NCI-H345 treated with DMSO at 0.1 percent for 48 hours (cell line): Measurements from ENCODE around the gene CSH1.
"Not testable (repeated sequence)": the region's sequence is repeated elsewhere in the genome, so short reads cannot be mapped to it uniquely, and the experiment has no call there.

Source experiments
- DNase-seq: peaks from one replicate; lab custom pipeline; 2025; ENCODE audit not compliant: unreplicated experiment; lab: John Stamatoyannopoulos, UW

Gene CSH1

DNA sequence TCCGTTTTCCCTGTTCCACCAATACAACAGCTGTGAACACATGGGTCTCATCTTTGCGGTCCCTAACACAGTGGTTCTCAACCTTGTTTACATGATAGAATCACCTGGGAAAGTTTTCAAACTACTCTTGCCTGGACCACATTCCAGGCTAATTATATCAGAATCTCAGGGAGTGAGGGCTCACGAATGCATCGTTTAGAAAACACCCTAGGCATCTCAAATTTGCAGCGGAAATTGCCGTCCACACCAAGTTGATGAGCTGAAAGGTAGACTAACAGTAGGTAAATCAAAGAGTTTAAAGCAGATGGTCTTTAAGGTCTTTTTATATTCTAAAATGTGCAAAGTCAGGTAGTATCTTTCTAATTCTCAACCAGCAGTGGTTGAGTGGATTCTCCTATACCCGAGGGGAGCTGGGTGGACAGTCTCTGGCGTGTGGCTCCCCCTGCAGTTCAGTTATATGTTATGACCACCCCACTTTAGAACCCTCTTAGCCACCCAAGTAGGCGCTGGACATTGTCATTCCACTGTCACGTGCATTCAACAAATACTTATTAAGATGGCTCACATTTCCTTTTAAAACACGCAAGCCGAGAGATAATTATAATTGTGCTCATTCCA, 10.9 kb upstream of the CSH1 start:
- not testable (repeated sequence) for DNase-seq

DNA sequence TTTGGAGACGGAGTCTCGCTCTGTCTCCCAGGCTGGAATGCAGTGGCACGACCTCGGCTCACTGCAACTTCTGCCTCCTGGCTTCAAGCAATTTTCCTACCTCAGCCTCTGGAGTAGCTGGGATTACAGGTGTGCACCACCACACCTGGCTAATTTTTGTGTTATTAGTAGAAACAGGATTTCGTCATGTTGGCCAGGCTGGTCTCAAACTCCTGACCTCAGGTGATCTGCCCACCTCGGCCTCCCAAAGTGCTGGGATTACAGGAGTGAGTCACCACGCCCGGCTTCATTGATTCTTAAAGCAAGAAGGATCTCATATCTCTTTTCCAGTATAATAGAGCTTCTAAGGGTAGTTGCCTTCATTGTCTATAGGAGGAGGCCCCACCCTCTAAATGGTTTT, 8.4 kb upstream of the CSH1 start:
- DNase-seq = not testable (repeated sequence)

DNA sequence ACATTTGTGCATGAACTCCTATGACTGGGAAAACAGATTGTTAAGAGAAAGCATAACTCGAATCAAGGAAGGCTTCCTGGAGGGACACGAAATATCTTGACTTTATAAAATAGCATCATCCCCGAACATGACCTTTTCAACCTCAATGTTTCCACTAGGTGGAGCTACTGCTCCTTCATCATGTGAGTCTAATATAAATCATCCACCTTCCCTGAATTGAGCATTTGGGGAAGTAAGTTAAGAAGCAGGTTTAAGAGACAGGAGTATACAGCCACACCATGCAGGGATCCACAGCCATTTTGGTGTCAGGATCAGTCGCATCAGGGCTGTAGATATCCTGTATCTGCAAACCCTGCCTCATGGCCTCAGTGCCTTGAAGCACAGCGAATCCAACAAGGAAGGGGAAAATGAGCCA, 7.4 kb upstream of the CSH1 start:
- DNase-seq = not testable (repeated sequence)

DNA sequence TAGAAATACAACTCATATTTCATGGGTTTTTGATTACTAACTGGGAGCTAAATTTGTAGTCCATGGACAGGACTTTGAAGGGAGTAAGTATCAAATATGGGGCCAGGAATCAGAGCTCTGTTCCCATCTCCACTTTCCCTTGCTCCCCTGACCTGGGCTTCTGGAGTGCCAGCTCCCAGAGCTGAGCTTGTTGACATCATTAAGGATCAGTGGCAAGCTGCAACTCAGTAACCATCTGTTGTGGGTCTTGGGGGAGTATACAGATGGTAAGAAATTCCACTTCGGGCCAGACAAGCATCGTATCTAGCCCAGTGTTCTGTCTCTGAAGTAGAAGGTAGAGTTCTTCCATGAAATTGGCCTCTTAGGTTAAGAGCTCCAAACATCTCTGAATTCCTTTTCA, 5.6 kb upstream of the CSH1 start:
- not testable (repeated sequence) for DNase-seq

DNA sequence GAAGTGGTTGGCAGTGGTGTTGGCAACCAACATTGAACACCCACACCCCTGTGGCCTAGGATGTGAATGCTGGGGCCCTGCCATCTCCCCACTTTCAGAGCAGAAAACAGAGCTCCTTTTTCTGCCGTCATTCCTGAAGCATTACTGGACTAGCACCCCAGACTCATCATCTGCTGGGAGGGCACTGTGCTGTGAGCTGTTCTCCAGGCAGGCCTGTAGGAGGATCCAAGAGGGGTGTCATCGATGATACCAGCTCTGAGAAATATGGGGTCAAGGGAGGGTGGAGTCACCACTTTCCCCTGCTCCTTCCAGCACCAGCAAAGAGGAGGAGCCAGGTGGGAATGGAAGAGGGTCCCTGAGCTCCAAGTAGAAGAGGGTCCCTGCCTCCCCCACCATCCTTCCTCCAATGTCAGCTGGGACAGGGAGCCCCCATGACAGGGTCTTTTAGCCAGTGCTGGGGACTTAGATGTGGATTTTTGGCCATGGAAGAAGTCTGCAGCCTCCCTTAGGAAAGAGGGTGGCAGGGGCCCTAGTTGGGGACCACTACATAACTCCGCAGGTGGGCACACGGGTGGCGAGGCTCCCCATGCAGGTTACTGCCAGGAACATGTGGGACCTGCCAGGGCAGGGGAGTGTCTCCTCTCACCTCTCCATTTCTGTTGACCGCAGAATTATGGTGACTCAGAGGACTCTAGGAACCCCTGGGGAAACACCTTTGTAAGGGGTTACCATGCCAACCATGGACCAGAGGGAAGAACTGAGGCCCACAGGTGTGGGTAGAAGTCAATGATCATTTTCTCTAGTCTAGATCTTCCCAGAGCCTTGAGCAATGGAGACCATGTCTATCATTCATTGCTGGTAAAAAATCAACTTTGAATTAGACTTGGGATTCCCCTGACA, 2.8 kb upstream of the CSH1 start:
- DNase-seq = not testable (repeated sequence)

DNA sequence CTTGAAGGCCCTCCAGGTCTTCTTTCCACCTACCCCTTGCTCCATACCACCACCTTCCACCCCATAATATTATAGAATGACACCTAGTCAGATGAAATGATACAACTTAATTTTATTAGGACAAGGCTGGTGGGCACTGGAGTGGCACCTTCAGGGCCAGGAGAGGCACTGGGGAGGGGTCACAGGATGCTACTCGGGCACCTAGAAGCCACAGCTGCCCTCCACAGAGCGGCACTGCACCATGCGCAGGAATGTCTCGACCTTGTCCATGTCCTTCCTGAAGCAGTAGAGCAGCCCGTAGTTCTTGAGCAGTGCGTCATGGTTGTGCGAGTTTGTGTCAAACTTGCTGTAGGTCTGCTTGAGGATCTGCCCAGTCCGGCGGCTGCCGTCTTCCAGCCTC, 1.6 kb downstream of the CSH1 start:
- not testable (repeated sequence) for DNase-seq

DNA sequence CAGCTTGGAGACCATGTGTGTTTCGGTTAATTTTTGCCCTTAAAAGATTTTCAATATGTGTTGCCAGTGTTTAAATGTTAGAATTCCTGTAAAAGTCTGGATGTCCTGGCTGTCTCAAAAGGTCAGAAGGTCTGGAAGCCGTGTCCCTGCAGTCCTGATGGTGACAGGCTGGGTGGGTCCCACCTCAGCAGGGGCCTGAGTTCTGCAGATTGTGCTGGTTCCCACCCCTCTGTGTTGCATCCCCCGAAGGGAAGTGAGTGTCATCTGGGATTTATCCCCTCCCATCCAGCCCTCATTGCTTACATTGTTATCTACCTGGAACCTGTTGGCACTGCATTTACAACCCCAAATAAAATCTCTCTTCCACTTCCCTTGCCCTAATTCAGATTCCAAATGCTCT, 2.4 kb downstream of the CSH1 start:
- not testable (repeated sequence) for DNase-seq

DNA sequence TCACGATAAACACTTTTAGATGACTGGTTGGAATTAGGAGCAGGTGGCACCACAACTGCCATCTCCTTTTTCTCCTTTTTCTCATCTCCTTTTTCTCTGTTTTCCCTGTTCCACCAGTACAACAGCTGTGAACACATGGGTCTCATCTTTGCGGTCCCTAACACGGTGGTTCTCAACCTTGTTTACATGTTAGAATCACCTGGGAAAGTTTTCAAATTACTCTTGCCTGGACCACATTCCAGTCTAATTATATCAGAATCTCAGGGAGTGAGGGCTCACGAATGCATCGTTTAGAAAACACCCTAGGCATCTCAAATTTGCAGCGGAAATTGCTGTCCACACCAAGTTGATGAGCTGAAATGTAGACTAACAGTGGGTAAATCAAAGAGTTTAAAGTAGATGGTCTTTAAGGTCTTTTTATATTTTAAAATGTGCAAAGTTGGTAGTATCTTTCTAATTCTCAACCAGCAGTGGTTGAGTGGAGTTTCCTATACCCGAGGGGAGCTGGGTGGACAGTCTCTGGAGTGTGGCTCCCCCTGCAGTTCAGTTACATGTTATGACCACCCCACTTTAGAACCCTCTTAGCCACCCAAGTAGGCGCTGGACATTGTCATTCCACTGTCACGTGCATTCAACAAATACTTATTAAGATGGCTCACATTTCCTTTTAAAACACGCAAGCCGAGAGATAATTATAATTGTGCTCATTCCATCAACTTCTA, 3.9 kb downstream of the CSH1 start:
- not testable (repeated sequence) for DNase-seq

DNA sequence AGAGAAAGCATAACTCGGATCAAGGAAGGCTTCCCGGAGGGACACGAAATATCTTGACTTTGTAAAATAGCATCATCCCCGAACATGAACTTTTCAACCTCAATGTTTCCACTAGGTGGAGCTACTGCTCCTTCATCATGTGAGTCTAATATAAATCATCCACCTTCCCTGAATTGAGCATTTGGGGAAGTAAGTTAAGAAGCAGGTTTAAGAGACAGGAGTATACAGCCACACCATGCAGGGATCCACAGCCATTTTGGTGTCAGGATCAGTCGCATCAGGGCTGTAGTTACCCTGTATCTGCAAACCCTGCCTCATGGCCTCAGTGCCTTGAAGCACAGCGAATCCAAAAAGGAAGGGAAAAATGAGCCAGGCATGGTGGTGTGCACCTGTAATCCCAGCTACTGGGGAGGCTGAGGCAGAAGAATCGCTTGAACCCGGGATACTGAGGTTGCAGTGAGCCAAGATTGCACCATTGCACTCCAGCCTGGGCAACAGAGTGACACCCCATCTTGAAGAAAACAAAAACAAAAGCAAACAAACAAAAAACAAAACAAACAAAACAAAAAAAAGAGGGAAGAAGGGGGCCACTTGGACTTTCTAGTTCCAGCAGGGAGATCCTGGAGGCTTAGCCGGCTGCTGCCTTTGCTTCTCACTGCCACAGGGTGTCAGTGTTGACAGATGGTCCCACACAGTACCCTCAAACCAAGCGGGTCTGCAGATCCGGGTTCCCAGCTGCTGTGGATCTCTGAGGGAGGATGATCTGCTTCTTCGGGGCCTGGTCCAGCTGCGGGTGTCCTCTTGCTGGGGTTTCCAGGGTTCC, 7.1 kb downstream of the CSH1 start:
- DNase-seq = peak; percentile 7

DNA sequence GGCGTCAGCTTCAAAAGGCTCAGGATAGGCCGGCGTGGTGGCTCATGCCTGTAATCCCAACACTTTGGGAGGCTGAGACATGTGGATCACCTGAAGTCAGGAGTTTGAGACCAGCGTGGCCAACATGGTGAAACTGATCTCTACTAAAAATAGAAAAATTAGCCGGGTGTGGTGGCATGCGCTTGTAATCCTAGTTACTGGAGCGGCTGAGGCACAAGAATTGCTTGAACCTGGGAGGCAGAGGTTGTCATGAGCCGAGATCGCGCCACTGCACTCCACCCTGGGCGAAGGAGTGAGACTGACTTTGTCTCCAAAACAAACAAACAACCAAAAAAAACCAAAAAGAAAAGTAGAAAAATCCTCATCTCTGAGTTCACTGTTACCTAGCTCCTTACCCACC, 11.3 kb downstream of the CSH1 start:
- DNase-seq = not testable (repeated sequence)

DNA sequence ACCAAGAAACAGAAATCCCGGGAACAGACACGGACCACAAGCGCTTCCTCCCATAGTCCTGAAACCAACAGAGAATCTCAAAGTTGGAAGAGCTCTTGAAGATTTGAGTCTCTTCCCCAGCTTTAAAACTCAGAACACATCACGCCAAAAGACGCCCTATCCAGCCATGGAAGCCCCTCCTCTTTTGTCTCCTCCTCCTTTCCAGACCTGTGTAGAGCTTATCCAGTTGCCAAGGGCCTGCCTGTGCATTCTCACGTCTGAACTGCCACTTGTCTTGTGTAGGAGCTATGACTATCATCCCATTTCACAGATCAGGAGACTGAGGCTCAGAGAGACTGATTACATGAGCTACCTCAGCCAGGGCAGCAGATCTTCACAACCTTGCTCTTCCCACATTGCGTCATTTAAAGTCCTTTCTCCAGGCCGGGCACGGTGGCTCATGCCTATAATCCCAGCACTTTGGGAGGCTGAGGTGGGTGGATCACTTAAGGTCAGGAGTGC, 13.7 kb downstream of the CSH1 start:
- DNase-seq = not testable (repeated sequence)

DNA sequence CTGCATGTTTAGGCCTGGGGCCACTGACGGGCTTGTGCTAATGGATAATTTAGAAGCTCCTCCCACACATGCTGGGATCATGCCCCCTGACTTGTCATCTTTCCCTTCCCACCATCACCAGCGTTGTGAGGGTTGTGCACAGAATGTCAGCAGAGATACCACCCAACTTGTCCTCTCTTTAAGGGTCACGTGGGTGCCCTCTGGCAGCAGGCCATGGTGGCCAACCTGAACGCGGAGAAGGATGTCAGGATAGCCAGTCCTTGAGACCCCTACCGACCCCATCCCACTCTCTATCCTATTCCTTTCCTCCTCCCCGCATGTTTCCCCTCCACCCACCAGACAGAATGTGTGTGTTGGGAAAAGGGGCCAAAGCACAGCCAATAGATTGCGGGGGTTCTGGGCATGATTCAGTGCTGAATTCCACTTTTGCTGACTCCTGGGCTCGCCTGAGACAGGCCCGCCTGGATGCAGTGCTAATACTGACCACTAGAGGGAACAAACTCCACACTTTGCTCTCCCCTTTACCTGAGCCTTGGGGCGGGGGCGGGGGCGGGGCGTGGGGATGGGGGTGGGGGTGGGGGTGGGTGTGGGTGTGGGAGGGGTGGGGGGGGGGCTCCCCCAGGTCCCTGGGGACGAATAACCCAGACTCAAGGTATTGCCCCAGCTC, 14.3 kb downstream of the CSH1 start, which contains the start of gene GH2:
Gene GH2, minus strand, starts transcription at position 10 of the 667 bp plus-strand sequence. CDS start 143 bp downstream, outside the sequence.
- DNase-seq = peak; percentile 3

DNA sequence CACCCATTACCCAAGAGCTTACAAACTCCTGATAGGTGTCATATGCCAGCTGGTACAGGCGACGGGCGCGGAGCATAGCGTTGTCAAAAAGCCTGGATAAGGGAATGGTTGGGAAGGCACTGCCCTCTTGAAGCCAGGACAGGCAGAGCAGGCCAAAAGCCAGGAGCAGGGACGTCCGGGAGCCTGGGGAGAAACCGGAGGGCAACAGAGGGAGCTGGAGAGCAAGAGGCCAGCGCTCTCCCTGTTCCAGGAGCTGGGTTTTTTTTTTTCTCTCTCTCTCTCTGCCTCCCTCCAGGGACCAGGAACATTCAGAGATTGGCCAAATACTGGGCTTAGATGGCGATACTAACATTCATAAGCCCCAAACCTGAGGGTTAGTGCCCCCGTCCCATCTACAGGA, 15.0 kb downstream of the CSH1 start:
- DNase-seq = not testable (repeated sequence)

DNA sequence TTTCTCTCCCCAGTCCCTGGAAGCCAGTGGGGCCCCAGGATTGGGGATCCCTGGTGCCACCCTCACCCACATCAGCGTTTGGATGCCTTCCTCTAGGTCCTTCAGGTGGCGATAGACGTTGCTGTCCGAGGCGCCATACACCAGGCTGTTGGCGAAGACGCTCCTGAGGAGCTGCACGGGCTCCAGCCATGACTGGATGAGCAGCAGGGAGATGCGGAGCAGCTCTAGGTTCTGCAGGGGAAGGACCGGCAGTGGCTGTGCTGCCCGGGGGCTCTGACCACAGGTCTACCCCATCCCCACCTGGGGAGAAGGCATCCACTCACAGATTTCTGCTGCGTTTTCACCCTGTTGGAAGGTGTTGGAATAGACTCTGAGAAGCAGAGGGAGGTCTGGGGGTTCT, 15.7 kb downstream of the CSH1 start:
- DNase-seq = no peak

DNA sequence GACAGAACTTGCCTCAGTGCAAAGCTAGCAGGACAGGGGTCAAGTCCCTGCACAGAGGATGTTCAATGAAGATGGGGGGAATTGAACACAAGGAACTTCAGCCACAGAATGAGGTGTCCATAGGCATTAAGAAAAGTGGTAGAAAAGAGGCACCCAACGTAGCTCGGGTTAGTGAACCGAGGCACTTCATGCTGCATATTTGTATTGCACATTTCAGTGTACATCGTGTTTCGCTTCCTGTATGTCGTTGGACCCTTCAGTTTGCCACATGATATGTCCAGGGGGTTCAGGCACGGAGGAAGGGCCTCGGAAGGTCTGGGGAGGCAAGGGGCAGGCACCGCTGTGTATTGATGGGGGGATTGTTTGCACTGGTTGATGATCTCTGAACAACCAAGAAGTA, 18.0 kb downstream of the CSH1 start:
- DNase-seq = not testable (repeated sequence)

DNA sequence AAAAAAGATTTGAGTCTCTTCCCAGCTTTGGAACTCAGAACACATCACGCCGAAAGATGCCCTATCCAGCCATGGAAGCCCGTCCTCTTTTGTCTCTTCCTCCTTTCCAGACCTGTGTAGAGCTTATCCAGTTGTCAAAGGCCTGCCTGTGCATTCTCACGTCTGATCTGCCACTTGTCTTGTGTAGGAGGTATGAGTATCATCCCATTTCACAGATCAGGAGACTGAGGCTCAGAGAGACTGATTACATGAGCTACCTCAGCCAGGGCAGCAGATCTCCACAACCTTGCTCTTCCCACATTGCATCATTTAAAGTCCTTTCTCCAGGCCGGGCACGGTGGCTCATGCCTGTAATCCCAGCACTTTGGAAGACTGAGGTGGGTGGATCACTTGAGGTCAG, 21.7 kb downstream of the CSH1 start:
- not testable (repeated sequence) for DNase-seq

DNA sequence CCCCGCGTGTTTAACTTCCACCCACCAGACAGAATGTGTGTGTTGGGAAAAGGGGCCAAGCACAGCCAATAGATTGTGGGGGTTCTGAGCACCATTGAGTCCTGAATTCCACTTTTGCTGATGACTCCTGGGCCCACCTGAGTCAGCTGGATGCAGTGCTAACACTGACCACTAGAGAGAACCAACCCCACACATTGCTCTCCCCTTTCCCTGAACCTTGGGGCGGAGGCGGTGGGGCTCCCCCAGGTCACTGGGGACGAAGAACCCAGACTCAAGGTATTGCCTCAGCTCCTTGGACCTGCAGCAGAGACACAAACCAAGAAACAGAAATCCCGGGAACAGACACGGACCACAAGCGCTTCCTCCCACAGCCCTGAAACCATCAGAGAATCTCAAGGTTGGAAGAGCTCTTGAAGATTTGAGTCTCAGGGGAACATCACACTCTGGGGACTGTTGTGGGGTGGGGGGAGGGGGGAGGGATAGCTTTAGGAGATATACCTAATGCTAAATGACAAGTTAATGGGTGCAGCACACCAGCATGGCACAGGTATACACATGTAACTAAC, 22.2 kb downstream of the CSH1 start:
- DNase-seq = not testable (repeated sequence)

DNA sequence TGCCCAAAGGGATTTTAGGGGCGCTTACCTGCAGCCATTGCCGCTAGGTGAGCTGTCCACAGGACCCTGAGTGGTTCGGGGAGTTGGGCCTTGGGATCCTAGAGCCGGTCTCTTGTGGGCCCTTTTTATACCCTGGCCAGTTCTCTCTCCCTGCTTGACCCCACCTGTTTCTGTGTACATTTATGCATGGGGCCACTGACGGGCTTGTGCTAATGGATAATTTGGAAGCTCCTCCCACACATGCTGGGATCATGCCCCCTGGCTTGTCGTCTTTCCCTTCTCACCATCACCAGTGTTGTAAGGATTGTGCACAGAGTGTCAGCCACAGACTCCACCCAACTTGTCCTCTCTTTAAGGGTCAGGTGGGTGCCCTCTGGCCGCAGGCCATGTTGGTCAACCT, 22.8 kb downstream of the CSH1 start, which contains the start of gene CSH2:
Gene CSH2, minus strand, starts transcription at position 101 of the 400 bp plus-strand sequence. Its CDS starts 63 bp downstream, at position 38.
- not testable (repeated sequence) for DNase-seq

DNA sequence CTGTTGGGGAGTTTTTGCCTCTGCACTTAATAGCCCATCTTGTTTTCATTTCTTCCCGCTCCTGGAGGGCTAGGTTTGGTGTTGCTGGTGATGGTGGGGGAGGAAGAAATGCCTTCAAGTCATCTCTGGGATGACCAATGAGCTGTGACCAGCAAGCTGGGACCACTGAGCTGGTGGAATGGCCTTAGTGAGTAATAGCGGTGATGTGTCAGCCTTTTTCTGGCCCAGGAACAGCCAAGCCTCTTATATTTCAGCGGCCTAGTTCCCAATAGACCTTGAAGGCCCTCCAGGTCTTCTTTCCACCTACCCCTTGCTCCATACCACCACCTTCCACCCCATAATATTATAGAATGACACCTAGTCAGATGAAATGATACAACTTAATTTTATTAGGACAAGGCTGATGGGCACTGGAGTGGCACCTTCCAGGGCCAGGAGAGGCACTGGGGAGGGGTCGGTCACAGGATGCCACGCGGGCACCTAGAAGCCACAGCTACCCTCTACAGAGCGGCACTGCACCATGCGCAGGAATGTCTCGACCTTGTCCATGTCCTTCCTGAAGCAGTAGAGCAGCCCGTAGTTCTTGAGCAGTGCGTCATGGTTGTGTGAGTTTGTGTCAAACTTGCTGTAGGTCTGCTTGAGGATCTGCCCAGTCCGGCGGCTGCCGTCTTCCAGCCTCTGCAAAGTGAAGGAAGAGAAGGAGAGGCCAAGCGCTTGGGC, 24.6 kb downstream of the CSH1 start:
- not testable (repeated sequence) for DNase-seq
